ENCODE results near the gene GMPR2.
A peak's percentile ranks its signal among the peaks of the same experiment; 100 is the strongest.

The GMPR2 gene

DNA sequence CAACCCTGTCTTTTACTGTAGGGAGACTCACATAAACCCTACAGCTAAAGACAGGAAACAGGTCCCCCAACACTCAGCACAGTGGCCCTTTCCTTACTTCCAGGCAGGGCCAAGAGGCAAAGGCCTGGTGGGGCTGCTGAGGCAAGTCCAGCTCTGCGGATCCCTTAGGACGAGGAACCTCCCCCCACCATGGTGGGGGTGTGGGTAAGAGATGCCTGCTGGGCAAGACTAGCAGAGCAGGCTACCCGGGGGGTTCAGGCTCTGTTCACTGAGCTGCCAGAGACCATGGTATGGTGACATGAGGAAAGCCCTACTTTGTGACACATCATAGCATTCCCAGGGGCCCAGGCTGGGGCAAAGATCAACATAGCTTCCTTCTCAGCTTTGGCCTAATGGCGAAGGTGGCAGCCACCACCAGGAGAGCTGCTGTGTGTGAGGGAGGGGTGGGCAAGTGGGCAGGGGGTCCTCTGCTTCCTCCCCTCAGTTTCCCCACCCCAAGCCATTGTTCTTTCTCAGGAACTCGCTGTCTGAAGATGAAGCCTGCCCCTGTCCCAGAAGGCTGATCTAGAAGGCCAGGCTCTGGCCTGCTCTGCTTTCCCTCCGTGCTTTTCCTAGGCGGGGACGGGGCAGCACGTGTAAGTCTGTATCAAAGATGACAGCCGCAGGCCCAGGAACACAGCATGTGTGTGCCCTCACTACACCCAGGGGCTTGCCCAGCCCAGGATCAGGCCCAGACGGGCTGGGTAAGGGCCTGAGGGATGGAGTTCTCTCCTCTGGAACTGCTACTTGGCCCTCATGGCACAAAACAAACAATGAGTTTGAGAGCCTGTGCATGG lies 19.8 kb downstream of the GMPR2 start:
- DNase-seq (ENCODE audit: low spot score) = peak; percentile 31

DNA sequence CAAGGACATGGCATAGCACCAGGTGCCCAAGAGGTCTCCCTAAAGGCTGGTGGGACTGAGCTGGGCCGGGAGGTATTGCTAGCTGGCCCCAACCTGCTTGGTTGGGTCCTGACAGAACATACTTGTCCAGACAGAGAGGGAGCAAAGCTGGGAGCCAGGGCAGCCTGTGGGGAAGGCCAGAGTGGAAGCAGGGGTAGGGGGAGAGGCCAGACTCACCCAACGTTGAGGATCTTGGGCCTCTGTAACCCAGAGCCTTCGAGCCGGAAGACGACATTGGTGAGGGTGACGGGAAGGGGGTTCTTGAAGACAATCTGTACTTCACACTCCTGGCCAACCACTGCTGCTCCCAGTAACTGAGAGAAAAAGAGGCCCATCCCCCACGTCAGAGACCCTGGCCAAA lies 21.2 kb downstream of the GMPR2 start:
- DNase-seq (ENCODE audit: low spot score) = no peak

- DNase-seq (ENCODE audit: low spot score) = no peak
These were observed 22.1 kb downstream of the GMPR2 start for GRCh38 chr14:24254630-24255392.

DNA sequence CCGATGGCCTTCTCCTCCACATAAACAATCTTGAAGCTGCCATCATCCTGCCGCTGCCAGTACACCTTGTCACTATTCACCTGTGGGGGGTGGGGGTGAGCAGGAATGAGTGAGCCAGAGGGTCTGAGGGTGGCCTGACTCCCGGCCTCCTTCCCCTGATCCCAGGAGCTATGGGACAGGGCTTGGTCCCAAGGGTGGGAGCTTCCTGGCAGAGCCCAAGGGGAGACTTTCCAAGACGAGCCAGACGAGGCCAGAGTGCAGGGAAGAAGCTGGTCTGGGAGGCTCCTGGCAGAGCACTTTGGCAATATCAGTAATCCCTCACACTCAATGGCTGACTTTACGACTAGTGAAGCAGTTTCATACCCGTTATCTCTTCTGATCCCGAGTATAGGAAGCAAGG lies 22.7 kb downstream of the GMPR2 start:
- no peak for DNase-seq (ENCODE audit: low spot score)

DNA sequence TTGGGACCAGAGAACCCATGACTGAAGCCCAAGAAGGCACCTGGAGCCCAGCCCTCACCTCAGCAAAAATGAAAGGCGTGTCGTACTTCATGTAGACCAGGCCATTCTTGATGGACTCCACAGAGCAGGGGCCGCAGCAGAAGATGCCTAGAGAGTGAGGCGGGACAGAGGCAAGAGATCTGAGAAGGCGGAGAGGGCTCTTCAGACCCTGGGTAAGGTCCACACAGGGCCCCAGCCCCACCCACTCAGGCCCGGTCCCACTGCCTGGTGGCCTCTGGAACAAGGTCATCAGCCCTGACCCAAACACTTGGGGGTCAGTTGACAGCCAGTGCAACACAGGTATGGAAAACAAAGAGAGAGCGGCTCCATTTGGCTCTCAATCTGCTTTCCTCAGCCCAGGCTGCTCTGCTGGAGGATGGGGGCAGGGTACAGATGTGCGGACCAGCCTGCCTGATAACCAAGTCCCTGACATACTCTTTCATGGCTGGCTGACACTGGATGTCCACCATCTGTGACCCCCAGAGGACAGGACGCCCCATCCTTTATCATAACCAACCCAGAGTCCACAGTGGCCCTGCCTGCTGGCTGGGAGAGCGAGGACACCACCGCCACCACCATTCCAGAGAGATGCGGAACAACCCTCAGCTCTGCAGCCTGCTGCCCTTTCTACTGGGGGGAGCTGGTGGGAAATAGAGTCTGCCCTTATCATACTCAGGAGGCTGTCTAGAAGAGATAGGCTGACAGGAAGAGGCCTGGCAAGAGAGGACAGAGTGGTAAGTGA lies 23.4 kb downstream of the GMPR2 start:
- no peak for DNase-seq (ENCODE audit: low spot score)

DNA sequence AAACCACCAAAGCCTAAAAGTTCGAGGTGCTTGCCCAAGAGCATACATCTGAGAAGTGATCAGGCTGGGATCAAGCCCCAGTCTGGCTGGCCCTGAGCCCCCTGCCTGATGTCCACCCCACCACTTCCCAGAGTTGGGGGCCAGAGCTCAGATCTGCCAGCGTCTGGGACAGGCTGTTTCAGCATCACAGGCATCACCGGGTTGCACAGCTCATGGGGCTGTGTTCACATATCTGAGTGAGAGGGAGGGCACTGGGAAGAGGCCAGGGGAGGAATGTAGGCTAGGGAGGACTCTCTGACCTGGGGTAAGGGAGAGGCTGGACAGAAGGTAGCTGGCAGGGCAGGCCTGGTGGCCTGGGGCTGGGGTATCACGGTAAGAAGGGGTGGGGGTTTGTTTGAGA lies 24.2 kb downstream of the GMPR2 start:
- no peak for DNase-seq (ENCODE audit: low spot score)

DNA sequence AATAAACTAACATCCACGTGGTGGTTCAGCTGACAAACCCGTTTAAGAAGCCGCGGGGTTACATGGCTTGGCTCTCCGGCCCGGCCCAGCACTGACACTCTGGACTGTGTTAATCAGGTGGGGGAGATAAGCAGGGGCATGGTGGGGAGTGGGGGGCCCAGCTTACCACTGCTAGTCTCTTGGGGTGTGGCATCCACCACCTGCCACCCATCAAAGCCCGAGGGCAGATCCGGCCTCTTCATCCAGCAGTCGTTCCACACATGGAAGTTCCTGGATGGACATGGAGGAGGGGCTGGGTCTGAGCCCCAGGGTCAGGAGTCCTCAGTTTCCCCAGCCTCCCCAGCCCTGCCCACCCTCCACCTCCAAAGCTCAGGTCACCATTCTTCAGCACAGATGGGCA lies 25.4 kb downstream of the GMPR2 start:
- DNase-seq (ENCODE audit: low spot score) = no peak

GRCh38 chr14:24258548-24259265 lies 26.0 kb downstream of the GMPR2 start:
- no peak for DNase-seq (ENCODE audit: low spot score)

- no peak for DNase-seq (ENCODE audit: low spot score)
These were observed 26.7 kb downstream of the GMPR2 start for GRCh38 chr14:24259282-24260025.

DNA sequence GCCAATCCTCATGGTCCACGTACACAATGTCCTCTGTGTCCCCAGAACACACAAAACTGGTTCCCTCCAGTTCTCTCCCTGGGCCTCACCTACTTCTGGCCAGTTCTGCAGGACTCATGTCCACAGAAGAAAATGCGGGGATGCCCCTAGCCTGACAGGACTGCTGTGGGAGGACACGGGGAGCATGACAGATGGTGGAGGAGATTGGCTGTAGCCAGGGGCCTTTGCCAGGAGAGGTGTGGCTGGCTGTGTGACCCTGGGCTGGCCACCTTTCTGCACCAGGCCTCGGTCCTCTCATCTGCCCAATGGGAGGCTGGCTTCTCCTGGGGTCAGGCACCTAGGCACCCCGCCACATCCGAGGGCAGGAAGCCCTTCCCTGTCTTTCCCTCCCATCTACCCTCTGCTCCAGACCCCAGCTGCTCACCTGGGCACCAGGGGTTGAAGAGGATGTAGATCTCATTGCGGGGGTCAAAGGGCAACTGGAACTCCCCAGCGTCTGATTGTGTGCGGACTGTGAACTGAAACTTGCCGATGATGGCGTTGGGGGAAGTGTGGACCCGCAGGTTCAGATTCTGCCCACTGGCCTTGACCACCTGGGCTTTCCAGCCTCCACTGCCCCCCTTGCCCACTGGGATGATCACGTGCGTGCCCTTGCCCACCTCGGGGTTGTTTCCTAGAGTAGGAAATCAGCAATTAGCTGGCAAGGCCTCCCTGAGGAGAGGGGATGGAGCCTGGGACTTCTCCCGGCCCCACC lies 27.5 kb downstream of the GMPR2 start:
- DNase-seq (ENCODE audit: low spot score) = no peak

DNA sequence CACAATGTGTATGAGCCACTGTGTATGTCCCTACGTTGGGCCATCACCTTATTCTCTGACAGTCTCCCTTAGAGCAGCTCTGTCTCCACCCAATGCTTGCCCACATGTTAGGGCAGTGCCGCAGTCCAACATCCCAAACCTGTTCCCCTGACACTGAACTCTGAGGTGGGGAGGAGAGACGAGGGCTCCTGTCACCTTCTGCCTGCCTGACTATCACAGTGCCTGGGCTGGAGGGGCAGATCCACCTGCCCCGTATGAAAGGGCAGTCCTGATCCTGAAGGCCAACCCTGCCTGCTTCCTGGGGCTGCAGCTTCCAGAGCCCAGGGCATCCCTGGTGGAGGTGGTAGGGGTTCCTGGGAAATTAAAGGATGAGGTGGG lies 28.0 kb downstream of the GMPR2 start:
- DNase-seq (ENCODE audit: low spot score) = no peak

DNA sequence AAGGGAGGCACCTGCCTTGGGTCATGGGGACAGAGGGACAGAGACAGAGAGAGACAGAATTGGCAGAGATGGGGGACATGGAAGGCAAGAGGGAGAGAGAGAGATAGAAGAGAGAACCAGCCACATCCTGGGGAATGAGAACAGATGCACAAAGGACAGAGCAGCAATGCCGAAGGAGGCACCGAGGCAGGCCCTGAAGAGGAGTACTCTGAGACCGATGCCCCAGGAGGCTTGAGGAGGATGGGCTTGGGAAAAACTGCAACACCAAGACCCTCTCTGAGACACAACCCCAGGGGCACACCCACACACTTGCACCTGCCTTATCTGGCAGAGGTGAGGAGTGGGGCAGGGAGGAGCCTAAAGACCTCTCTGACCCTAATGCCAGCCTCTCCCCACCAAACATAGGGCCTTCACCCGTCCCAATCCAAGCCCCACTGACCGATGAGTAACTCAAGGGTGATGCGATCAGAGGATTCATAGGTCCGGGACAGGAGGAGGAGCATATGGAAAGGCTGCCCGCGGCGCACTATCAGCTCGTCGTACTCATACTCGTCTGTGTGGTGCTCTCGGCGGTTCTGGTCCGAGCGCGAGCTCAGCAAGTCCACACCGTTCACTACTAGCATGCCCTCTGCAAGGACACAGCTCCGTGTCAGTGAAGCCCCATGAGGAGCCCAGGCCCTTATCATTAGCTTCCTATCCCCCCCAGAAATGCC lies 28.7 kb downstream of the GMPR2 start:
- no peak for DNase-seq (ENCODE audit: low spot score)

DNA sequence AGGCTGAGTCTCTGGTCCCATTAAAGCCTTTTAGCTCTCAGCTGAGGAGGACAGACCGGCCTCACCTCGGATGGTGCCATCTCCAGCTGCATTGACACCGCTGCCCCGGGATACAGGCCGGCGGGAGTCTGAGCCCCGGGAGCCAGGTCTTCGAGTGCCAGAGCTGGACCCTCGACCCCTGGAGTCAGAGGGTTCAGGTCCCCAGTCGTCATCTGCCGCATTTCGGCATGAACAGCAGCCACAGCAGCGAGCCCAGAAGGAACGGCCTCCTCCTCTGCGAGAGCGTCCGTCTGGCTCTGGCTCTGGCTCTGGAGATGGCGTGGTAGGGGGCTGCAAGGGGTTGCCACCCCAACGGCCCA lies 29.2 kb downstream of the GMPR2 start:
- no peak for DNase-seq (ENCODE audit: low spot score)

GRCh38 chr14:24262821-24263733 lies 30.3 kb downstream of the GMPR2 start, which contains the start of gene TGM1:
Gene TGM1 (minus strand): TSS chr14:24263177. CDS start chr14:24262352, 825 bp downstream.
- no peak for DNase-seq (ENCODE audit: low spot score)

GRCh38 chr14:24263848-24264247 lies 31.1 kb downstream of the GMPR2 start:
- DNase-seq (ENCODE audit: low spot score) = no peak

- no peak for DNase-seq (ENCODE audit: low spot score)
These were observed 31.6 kb downstream of the GMPR2 start for GRCh38 chr14:24264298-24264697.

GRCh38 chr14:24266344-24267244 lies 33.9 kb downstream of the GMPR2 start:
- no peak for DNase-seq (ENCODE audit: low spot score)

- DNase-seq (ENCODE audit: low spot score) = no peak
These were observed 34.8 kb downstream of the GMPR2 start for GRCh38 chr14:24267516-24267915.
